Body of pancreas (tissue), 4 donors: ENCODE results near the gene MAD1L1. TPM values are rescaled to one million over a fixed set of nuclear protein-coding genes. Genes with fewer than 3 reads are reported as not detected.

ENCODE experiments used
- ATAC-seq: fragments of 150-250 bp; one replicate; pipeline ENCODE4 v1.9.1; 2016
- DNase-seq, 4 donors: peaks; one replicate each; pipeline ENCODE4 v3.0.0-alpha.2; 2019
- H3K27ac ChIP-seq, 4 donors: fragments of 200-600 bp; sonication (generic); 1 replicate in 3 of 4; 2 replicates in 1 of 4; pipeline versions ENCODE4 v1.5.1 to v1.6.1; 2016 to 2019; ENCODE audit warnings: mild to moderate bottlenecking in 1 of 4, mixed read lengths in 1 of 4, moderate library complexity in 1 of 4
- H3K27me3 ChIP-seq, 2 donors: fragments of 200-600 bp; sonication (generic); one replicate each; pipeline ENCODE4 v1.6.0; 2016; ENCODE audit warnings: mild to moderate bottlenecking in 1 of 2
- H3K36me3 ChIP-seq, 2 donors: fragments of 200-600 bp; sonication (generic); replicated peaks in 1 of 2; 2 replicates each; pipeline ENCODE4 v1.5.1; 2016; ENCODE audit warnings: low read depth in 2 of 2; ENCODE audit not compliant: insufficient read depth in 1 of 2
- H3K4me1 ChIP-seq: fragments of 200-600 bp; sonication (generic); one replicate; pipeline ENCODE4 v1.6.0; 2016
- H3K4me3 ChIP-seq, 2 donors: fragments of 200-600 bp; sonication (generic); 1 replicate in 1 of 2; 2 replicates in 1 of 2; pipeline ENCODE4 v1.5.1; 2016 to 2019
- H3K9me3 ChIP-seq, 3 donors: fragments of 200-600 bp; sonication (generic); 1 replicate in 2 of 3; 2 replicates in 1 of 3; pipeline ENCODE4 v1.5.1; 2016
- POLR2A ChIP-seq, 3 donors: fragments of 450-650 bp; IDR thresholded peaks; one replicate each; pipeline ENCODE4 v1.6.1; 2016; ENCODE audit warnings: antibody characterized with exemption in 3 of 3, mild to moderate bottlenecking in 2 of 3
- WGBS, 2 donors: methylation state at CpG; one replicate each; pipeline ENCODE4 v1.1.5; 2017; 5-methylcytosine and 5-hydroxymethylcytosine counted together
- intact Hi-C: fragments of 100-400 bp; cut with DNase I; formaldehyde crosslinking; loops from one replicate; pipeline ENCODE4 v1.15.1; 2023
- total RNA-seq, 2 donors: library from RNA; depleted of rRNA; stranded (reverse); fragments of >200 nt; gene quantifications; one replicate each; pipeline ENCODE4 v1.1.0, GENCODE V29; 2016
- TF ChIP-seq, protein P1 (sequence below), 7 experiments: fragments of 450-650 bp in 4 of 7; fragments of 200-600 bp in 3 of 7; sonication (generic) in 3 of 7; IDR thresholded peaks; one replicate each; pipeline ENCODE4 v1.5.1; 2016 to 2019; ENCODE audit warnings: antibody characterized with exemption in 7 of 7

The MAD1L1 gene
- total RNA-seq, 2 donors from 2014 or later = 14.0 to 66.9 TPM

DNA sequence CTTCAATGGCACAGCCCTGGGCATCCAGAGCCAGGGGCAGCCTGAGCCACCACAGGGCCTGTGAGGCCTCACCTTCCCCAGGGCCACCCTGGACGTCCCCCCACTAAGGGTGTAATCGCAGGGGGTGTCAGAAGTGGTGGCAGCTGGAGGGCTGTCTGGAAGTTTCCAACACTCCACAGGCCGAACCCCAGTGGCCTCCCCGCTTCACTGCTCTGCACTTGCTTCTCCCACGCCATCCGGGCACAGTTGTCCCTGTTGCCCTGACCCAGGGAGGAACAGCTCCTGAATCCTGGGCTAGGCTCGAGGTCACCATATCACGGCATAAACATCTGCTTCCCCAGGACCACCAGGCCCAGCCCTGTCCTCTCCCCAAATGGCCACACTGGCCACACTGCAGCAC, 276.6 kb downstream of the MAD1L1 start:
- H3K27ac ChIP-seq = no peak overlapping the region
- no peaks in the 10 kb centered on the region for H3K9me3 ChIP-seq
- intact Hi-C loops = no loop called here
- no peaks in the 10 kb centered on the region for H3K36me3 ChIP-seq
- ATAC-seq (no peak), DNase-seq (no peak)
- no peak overlapping the region for H3K4me3 ChIP-seq
- no peaks in the 10 kb centered on the region for H3K27me3 ChIP-seq
- TF ChIP-seq POLR2A (IDR thresholded peaks at IDR 0.05) = no peak
- TF ChIP-seq, protein P1, sequence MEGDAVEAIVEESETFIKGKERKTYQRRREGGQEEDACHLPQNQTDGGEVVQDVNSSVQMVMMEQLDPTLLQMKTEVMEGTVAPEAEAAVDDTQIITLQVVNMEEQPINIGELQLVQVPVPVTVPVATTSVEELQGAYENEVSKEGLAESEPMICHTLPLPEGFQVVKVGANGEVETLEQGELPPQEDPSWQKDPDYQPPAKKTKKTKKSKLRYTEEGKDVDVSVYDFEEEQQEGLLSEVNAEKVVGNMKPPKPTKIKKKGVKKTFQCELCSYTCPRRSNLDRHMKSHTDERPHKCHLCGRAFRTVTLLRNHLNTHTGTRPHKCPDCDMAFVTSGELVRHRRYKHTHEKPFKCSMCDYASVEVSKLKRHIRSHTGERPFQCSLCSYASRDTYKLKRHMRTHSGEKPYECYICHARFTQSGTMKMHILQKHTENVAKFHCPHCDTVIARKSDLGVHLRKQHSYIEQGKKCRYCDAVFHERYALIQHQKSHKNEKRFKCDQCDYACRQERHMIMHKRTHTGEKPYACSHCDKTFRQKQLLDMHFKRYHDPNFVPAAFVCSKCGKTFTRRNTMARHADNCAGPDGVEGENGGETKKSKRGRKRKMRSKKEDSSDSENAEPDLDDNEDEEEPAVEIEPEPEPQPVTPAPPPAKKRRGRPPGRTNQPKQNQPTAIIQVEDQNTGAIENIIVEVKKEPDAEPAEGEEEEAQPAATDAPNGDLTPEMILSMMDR (IDR thresholded peaks at IDR 0.05) = no peak
- no peaks in the 10 kb centered on the region for H3K4me1 ChIP-seq
- WGBS, 2 donors = 87 to 90% methylated on average over 3 to 8 of the region's 8 CpGs

DNA sequence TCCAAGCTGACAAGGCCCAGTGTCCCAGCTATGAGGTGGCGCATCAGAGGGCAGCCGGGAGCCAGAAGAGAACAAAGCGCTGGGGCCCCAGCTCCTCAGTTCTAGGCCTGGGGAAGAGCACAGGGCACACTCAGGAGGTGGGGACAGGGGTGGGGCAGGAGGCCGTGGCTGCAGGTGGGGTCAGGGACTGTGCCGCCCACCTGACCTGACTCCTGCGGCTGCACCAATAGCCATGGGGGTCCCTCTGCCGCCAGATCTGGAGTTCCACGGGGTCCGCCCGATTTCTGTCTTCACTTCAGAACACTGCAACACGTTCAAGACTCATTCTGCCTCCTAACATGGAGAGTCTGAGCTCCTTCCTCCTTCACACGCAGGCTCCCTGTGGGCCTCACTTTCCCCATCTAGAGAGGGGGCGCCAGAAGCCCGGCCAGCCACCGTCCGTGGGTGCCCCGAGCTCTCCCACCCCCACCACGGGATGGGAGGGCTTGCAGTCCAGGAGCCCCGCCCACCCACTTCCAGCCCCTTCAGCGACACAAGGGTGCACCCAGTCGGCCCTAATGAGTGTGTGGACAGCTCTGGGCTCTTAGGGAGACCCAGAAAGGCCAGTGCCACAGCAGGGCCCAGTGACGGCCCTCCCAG, 278.3 kb downstream of the MAD1L1 start:
- intact Hi-C loops = no loop called here
- no peak for ATAC-seq
- TF ChIP-seq POLR2A (IDR thresholded peaks at IDR 0.05) = no peak
- TF ChIP-seq, protein P1 (IDR thresholded peaks at IDR 0.05) = no peak
- no peak overlapping the region for H3K27ac ChIP-seq
- DNase-seq = no peak
- H3K36me3 ChIP-seq = no peaks in the 10 kb centered on the region
- H3K4me3 ChIP-seq = no peak overlapping the region
- no peaks in the 10 kb centered on the region for H3K27me3 ChIP-seq
- WGBS, 2 donors = 80 to 88% methylated on average over 16 to 22 of the region's 22 CpGs
- H3K9me3 ChIP-seq = no peaks in the 10 kb centered on the region
- H3K4me1 ChIP-seq = no peaks in the 10 kb centered on the region

- H3K4me1 ChIP-seq = no peaks in the 10 kb centered on the region
- no peaks in the 10 kb centered on the region for H3K9me3 ChIP-seq
- TF ChIP-seq, protein P1 (IDR thresholded peaks at IDR 0.05) = no peak
- no peak for TF ChIP-seq POLR2A (IDR thresholded peaks at IDR 0.05)
- DNase-seq (no peak), ATAC-seq (no peak)
- intact Hi-C loops = no loop called here
- H3K4me3 ChIP-seq = no peak overlapping the region
- no peaks in the 10 kb centered on the region for H3K36me3 ChIP-seq
- H3K27ac ChIP-seq = no peak overlapping the region
- no peaks in the 10 kb centered on the region for H3K27me3 ChIP-seq
- 90 to 92% methylated on average over 32 to 45 of the region's 45 CpGs for WGBS, 2 donors
Observed at GRCh38 chr7:1953199-1954190, 279.2 kb downstream of the MAD1L1 start.

- WGBS, 2 donors = 92 to 94% methylated on average over 11 to 15 of the region's 15 CpGs
- no peak for DNase-seq
Observed at GRCh38 chr7:1952781-1953180, 280.0 kb downstream of the MAD1L1 start.

More at GRCh38 chr7:1952781-1953180, 280.0 kb downstream of the MAD1L1 start:
- H3K27me3 ChIP-seq = no peaks in the 10 kb centered on the region
- intact Hi-C loops = no loop called here
- H3K9me3 ChIP-seq = no peaks in the 10 kb centered on the region
- no peak for ATAC-seq
- H3K36me3 ChIP-seq = no peaks in the 10 kb centered on the region
- no peak overlapping the region for H3K4me3 ChIP-seq
- H3K4me1 ChIP-seq = no peaks in the 10 kb centered on the region
- TF ChIP-seq, protein P1 (IDR thresholded peaks at IDR 0.05) = no peak
- TF ChIP-seq POLR2A (IDR thresholded peaks at IDR 0.05) = no peak
- H3K27ac ChIP-seq = no peak overlapping the region
